MM.1S (cell line): ENCODE results near the gene RANGAP1.

Source experiments
- DNase-seq: peaks from one replicate; pipeline ENCODE4 v3.0.0-alpha.2; 2015
- H2AFZ ChIP-seq: fragments of 300-600 bp; sonication (generic); 2 replicates; pipeline ENCODE4 v1.6.0; 2016; ENCODE audit warnings: antibody characterized with exemption, low read length
- H3F3A ChIP-seq: fragments of 300-600 bp; sonication (generic); 2 replicates; pipeline ENCODE4 v1.6.1; 2016; ENCODE audit warnings: mild to moderate bottlenecking, antibody characterized with exemption, low read length, moderate library complexity, mixed read lengths; ENCODE audit not compliant: insufficient read depth
- H3K27ac ChIP-seq: fragments of 300-600 bp; sonication (generic); 2 replicates; pipeline ENCODE4 v1.5.1; 2016; ENCODE audit warnings: mild to moderate bottlenecking, low read length
- H3K27me3 ChIP-seq: fragments of 300-600 bp; sonication (generic); replicated peaks from 2 replicates; pipeline ENCODE4 v1.6.0; 2016; ENCODE audit warnings: low read length; ENCODE audit not compliant: insufficient read depth
- H3K36me3 ChIP-seq: fragments of 300-600 bp; sonication (generic); replicated peaks from 2 replicates; pipeline ENCODE4 v1.6.1; 2016; ENCODE audit warnings: mild to moderate bottlenecking, low read length, mixed read lengths; ENCODE audit not compliant: insufficient read depth
- H3K4me1 ChIP-seq: fragments of 300-600 bp; sonication (generic); 2 replicates; pipeline ENCODE4 v1.6.1; 2016; ENCODE audit warnings: low read length, mixed read lengths
- H3K4me2 ChIP-seq: fragments of 300-600 bp; sonication (generic); 2 replicates; pipeline ENCODE4 v1.6.0; 2016; ENCODE audit warnings: low read depth, low read length
- H3K4me3 ChIP-seq: fragments of 300-600 bp; sonication (generic); 2 replicates; pipeline ENCODE4 v1.5.1; 2016; ENCODE audit warnings: low read length, mixed read lengths
- H3K79me2 ChIP-seq: fragments of 300-600 bp; sonication (generic); 2 replicates; pipeline ENCODE4 v1.6.1; 2016; ENCODE audit warnings: mixed run types, low read length, mixed read lengths
- H3K9ac ChIP-seq: fragments of 300-600 bp; sonication (generic); 2 replicates; pipeline ENCODE4 v1.6.1; 2016; ENCODE audit warnings: low read length, mixed read lengths
- H3K9me2 ChIP-seq: fragments of 300-600 bp; sonication (generic); replicated peaks from 2 replicates; pipeline ENCODE4 v1.6.1; 2016; ENCODE audit warnings: mild to moderate bottlenecking, low read length, mixed read lengths; ENCODE audit not compliant: insufficient read depth
- H3K9me3 ChIP-seq: fragments of 300-600 bp; sonication (generic); replicated peaks from 2 replicates; pipeline ENCODE4 v1.6.1; 2016; ENCODE audit warnings: mild to moderate bottlenecking, low read length, mixed read lengths; ENCODE audit not compliant: insufficient read depth
- H4K20me1 ChIP-seq: fragments of 300-600 bp; sonication (generic); 2 replicates; pipeline ENCODE4 v1.6.1; 2016; ENCODE audit warnings: mild to moderate bottlenecking, low read length, moderate library complexity, mixed read lengths; ENCODE audit not compliant: insufficient read depth
- EZH2 ChIP-seq: fragments of 300-600 bp; sonication (generic); optimal IDR thresholded peaks from 2 replicates; pipeline ENCODE3; 2017; ENCODE audit warnings: low read depth, mild to moderate bottlenecking, antibody characterized with exemption, low read length, mixed read lengths
- EZH2phosphoT487 ChIP-seq: fragments of 300-600 bp; sonication (generic); IDR thresholded peaks from 2 replicates; pipeline ENCODE4 v1.6.1; 2018; ENCODE audit warnings: antibody characterized with exemption, low read length
- TF ChIP-seq, protein P1 (sequence below): fragments of 300-600 bp; sonication (generic); IDR thresholded peaks from 2 replicates; pipeline ENCODE4 v1.5.1; 2016; ENCODE audit warnings: antibody characterized with exemption, low read length, mixed read lengths

RANGAP1 gene

DNA sequence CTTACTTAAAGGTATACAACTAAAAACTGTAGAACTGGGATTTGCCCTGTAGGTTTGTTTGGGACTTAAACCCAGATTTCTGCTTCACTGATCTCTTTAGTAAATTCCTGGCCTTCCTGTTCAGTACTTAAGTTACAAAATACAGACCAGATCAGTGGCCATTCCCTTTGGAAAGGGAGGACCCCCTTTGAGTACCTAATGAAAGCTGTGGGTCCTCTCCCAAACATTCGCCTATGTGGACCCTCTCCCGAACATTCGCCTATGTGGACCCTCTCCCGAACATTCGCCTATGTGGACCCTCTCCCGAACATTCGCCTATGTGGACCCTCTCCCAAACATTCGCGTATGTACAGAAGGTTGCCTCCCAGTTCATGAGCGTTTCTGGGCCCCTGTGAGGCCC, 70.6 kb downstream of the RANGAP1 start:
- Histone ChIP-seq H3K79me2 (no peaks in the 10 kb centered on the region), H3K4me2 (no peak overlapping the region), H3K9ac (no peak overlapping the region), H4K20me1 (no peaks in the 10 kb centered on the region), H2AFZ (no peak overlapping the region), H3F3A (peaks cover 11% of the 10 kb centered on the region), H3K4me3 (no peak overlapping the region), H3K27ac (no peak overlapping the region), H3K4me1 (peaks cover 17% of the 10 kb centered on the region), H3K27me3 (no peaks in the 10 kb centered on the region), H3K36me3 (no peaks in the 10 kb centered on the region; the same call in 1 of the 2 replicates), H3K9me2 (no peaks in the 10 kb centered on the region), H3K9me3 (no peaks in the 10 kb centered on the region)
- TF ChIP-seq, protein P1, sequence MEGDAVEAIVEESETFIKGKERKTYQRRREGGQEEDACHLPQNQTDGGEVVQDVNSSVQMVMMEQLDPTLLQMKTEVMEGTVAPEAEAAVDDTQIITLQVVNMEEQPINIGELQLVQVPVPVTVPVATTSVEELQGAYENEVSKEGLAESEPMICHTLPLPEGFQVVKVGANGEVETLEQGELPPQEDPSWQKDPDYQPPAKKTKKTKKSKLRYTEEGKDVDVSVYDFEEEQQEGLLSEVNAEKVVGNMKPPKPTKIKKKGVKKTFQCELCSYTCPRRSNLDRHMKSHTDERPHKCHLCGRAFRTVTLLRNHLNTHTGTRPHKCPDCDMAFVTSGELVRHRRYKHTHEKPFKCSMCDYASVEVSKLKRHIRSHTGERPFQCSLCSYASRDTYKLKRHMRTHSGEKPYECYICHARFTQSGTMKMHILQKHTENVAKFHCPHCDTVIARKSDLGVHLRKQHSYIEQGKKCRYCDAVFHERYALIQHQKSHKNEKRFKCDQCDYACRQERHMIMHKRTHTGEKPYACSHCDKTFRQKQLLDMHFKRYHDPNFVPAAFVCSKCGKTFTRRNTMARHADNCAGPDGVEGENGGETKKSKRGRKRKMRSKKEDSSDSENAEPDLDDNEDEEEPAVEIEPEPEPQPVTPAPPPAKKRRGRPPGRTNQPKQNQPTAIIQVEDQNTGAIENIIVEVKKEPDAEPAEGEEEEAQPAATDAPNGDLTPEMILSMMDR, result no peak
- TF ChIP-seq EZH2phosphoT487 (no peak), EZH2 (no peak)
- DNase-seq, result no peak

DNA sequence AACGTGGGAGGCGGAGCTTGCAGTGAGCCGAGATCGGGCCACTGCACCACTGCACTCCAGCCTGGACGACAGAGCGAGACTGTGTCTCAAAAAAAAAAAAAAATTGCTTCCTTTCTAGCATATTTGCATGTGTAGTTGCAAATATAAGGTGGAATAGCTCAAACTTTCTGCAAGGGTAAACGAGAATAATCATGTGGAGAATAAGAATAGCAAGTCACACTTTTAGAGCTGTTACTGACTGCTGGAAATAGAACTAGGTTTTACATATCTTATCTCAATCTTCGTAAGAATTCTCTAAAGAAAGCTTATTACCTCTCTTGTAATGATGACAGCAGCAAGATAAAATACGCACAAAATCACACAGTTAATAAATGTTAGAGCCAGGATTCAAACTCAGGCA, 79.3 kb downstream of the RANGAP1 start:
- no peaks in the 10 kb centered on the region for H3K9me2 ChIP-seq
- TF ChIP-seq, protein P1, result no peak
- no peak for TF ChIP-seq EZH2phosphoT487
- no peak overlapping the region for H2AFZ ChIP-seq
- no peaks in the 10 kb centered on the region for H3K4me1 ChIP-seq
- no peaks in the 10 kb centered on the region; the same call in 1 of the 2 replicates for H3K36me3 ChIP-seq
- H3K4me2 ChIP-seq, result no peak overlapping the region
- no peak overlapping the region for H3K27ac ChIP-seq
- H3K27me3 ChIP-seq, result 0 out of 2 replicates have a peak, but pooled peaks cover under 1% of the 10 kb centered on the region
- no peak overlapping the region for H3K4me3 ChIP-seq
- H3F3A ChIP-seq, result no peaks in the 10 kb centered on the region
- peaks cover 39% of the 10 kb centered on the region for H3K79me2 ChIP-seq
- H3K9me3 ChIP-seq, result no peaks in the 10 kb centered on the region
- H3K9ac ChIP-seq, result no peak overlapping the region
- H4K20me1 ChIP-seq, result no peaks in the 10 kb centered on the region
- DNase-seq, result no peak

DNA sequence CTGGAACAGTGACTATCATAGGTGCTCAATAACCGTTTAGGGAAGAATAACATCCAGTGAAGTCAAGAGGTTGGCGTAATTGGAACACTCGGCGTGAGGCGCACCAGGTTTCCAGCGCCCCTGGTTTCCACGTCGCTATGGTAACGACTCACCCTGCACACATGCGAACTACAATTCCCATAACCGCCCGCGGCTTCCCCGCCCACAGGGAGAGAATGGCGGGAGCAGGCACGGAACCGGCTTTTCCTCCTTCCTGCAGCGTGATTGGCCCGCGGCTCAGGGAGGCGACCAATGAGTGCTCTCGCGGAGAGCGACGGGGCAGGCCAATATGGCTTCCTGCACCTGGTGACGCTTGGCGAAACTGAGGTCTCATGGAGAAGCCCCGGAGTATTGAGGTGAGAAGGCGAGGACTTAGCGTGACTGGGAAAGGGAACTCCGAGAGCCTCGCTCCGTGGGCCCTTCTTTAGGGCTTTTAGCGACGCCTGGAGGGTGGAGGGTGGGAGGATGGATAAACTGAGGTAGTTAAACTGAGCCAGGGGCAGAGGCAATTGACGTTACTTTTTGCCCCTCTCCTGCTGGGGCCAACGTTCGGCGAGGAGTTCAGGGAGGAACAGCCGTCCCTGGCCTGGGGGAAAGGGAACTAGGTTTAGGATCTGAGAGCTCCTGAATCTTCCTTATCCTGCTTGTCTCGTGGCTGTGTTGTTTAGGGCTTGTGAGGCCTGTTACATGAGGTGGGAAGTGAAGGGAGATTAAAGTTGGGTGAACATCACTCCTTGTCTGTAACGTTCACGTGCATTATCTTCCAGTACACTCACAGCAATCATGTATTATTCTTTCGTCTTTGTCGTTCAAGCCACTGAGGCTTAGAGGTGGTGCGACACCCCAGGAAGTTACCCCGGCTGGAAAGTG, 80.7 kb downstream of the RANGAP1 start, which contains the start of gene L3MBTL2:
TSS of gene L3MBTL2 (plus strand) at position 321 of the 909 bp plus-strand sequence. CDS start at position 372, 51 bp downstream.
- TF ChIP-seq EZH2 (no peak), EZH2phosphoT487 (no peak)
- TF ChIP-seq, protein P1, result no peak

More for the DNA sequence above, 80.7 kb downstream of the RANGAP1 start, which contains the start of gene L3MBTL2:
- DNase-seq, result peak; percentile 97
- peak within 1 kb of the TSS; percentile 82 for H2AFZ ChIP-seq
- no peaks in the 10 kb centered on the region for H3K36me3 ChIP-seq
- H3K27me3 ChIP-seq, result 0 out of 2 replicates have a peak, but pooled peaks cover 6% of the 10 kb centered on the region
- no peaks in the 10 kb centered on the region for H3F3A ChIP-seq
- peak within 1 kb of the TSS; percentile 62 for H3K4me2 ChIP-seq
- peak within 1 kb of the TSS; percentile 92 for H3K9ac ChIP-seq
- no peaks in the 10 kb centered on the region for H4K20me1 ChIP-seq
- H3K9me2 ChIP-seq, result no peaks in the 10 kb centered on the region
- peak within 1 kb of the TSS; percentile 95 for H3K4me3 ChIP-seq
- peak within 1 kb of the TSS; percentile 65; the same call in 1 of the 2 replicates for H3K27ac ChIP-seq
- H3K79me2 ChIP-seq, result peaks cover 39% of the 10 kb centered on the region
- no peaks in the 10 kb centered on the region for H3K4me1 ChIP-seq
- H3K9me3 ChIP-seq, result no peaks in the 10 kb centered on the region
